ENCODE results near the gene BANF2. TPM values are rescaled to one million over a fixed set of nuclear protein-coding genes. Genes with fewer than 3 reads are reported as not detected.

The BANF2 gene
- total and polyA plus RNA-seq, 2 of the 13 experiments (the other 11 are each of a cell fraction or from before 2014, with no cell fraction given): 0.35 TPM; not detected in 1

GRCh38 chr20:17676378-17676759 lies 23.4 kb upstream of the BANF2 start (continued):
- TF ChIP-seq HMGXB3 (CRISPR knock-in tag; IDR thresholded peaks at IDR 0.05; ENCODE audit: borderline replicate concordance) (no peak), NAIF1 (CRISPR knock-in tag; IDR thresholded peaks at IDR 0.05; ENCODE audit: borderline replicate concordance) (no peak), TP53 (CRISPR knock-in tag; conservative IDR thresholded peaks at IDR 0.05) (no peak), RBM39 (IDR thresholded peaks at IDR 0.05; ENCODE audit: low read depth, low read length, poor library complexity, severe bottlenecking) (no peak), RBM22 (optimal IDR thresholded peaks at IDR 0.05; ENCODE audit: low read length) (peak; percentile 84), RBFOX2 (IDR thresholded peaks at IDR 0.05; ENCODE audit: low read depth, low read length) (peak; percentile 51; the same call in 1 of the 2 replicates), AHDC1 (CRISPR knock-in tag; IDR thresholded peaks at IDR 0.05; ENCODE audit: borderline replicate concordance) (no peak), TFDP1 (CRISPR knock-in tag; IDR thresholded peaks at IDR 0.05; ENCODE audit: borderline replicate concordance) (no peak), ZNF564 (CRISPR knock-in tag; IDR thresholded peaks at IDR 0.05) (no peak), ZMAT5 (CRISPR knock-in tag; IDR thresholded peaks at IDR 0.05; ENCODE audit: borderline replicate concordance, low read depth) (no peak), GLI4 (CRISPR knock-in tag; IDR thresholded peaks at IDR 0.05; ENCODE audit: borderline replicate concordance) (0 out of 2 replicates have a peak, but pooled peaks have one; percentile 1), SRSF1 (optimal IDR thresholded peaks at IDR 0.05; ENCODE audit: low read depth, low read length) (no peak), MAFK (conservative IDR thresholded peaks at IDR 0.05 in 1 of 2, IDR thresholded peaks at IDR 0.05 in 1 of 2; ENCODE audit: low read length in 2 of 2) (no peak), POGK (CRISPR knock-in tag; conservative IDR thresholded peaks at IDR 0.05) (no peak), ZMYM2 (CRISPR knock-in tag; IDR thresholded peaks at IDR 0.05) (no peak)

Data from HepG2 (cell line).